Raji (cell line): ENCODE measurements around the gene MN1.

Experiments used
- POLR2A ChIP-seq: IDR thresholded peaks from 2 replicates; pipeline ENCODE4 v1.6.1; 2011; ENCODE audit warnings: low read depth, low read length, control low read depth; ENCODE audit not compliant: insufficient read depth

The MN1 gene

DNA sequence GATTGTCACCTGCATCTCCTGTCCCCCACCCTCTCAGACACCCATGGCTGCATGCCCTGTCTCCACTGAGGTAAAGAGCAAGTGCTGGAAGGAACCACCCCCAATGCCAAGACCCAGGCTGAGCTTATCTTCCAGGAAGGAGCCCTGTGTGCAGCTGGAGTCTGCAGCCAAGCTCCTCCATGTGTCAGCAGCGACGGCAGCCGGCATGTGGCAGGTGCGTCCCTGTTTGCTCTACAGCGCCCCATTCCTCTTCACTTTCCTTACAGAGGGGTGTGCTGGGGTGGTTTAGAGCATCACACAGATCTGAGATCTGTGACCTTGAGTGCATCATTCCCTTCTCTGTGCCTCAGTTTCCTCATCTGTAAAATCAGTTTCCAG, 7.7 kb upstream of the MN1 start:
- no peak for TF ChIP-seq POLR2A

- no peak for TF ChIP-seq POLR2A
Observed at GRCh38 chr22:27808451-27809225, 7.1 kb upstream of the MN1 start.

DNA sequence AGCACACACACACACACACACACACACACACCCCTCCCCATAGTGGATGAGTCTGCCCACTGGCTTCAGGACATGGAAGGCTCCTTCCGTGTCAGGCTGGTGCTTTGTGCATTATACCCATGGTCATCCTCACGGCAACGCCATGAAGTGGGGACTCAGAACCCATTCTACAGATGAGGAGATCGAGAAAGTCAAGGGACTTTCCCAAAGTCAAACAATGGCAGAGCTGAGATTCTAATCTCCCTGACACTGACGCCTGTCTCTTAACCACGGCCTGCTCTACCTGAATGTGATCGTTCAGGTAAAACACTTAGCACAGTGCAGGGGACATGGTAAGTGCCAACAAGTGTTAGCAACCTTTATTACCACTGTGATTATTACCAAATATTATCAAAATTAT, 4.3 kb upstream of the MN1 start:
- no peak for TF ChIP-seq POLR2A

DNA sequence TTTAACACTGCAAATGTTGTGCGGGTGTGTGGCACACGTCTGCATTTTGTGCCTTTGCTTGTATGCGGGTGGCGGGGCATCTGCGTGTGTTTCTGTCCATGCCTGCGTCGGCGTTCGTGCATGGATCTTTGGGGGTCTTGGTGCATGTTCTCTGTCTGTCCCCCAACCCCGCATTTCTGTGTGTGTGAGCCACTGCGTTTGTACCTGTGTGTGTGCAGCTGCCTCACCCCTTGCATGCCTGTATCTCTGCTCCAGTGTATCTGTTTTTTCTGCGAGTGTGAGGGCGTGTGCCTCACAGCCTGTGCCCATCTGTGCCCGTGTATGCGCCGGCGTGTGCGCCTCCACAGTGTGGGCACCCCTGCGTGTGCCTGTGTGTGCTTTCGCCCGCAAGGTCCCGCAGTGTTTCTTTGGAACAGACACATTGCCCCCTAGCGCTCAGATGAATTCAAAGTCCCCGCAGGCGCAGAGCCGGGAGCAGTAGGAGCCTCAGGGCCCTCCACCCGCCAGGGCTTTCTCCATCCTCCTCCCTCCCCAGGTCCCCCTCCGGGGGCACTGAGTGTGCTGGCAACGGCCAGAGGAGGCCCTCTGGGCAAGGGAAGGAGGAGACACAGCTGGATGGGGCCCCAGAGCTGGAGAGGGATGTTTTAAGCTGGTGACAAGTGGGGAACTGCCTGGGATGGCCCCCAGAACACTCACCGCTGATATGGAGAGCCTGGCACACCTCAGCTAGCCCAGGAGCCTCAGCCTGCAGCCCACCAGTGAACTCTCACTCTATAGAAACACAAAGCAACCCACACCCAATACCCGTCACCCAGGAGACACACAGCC, 3.1 kb upstream of the MN1 start:
- TF ChIP-seq POLR2A: no peak

GRCh38 chr22:27803841-27804415, 2.4 kb upstream of the MN1 start:
- TF ChIP-seq POLR2A: no peak

- no peak for TF ChIP-seq POLR2A
Observed at GRCh38 chr22:27802346-27803073, 954 bp upstream of the MN1 start.

- TF ChIP-seq POLR2A: no peak
Observed at GRCh38 chr22:27801202-27801615, 347 bp downstream of the MN1 start.

GRCh38 chr22:27800250-27801201, 1.0 kb downstream of the MN1 start:
- TF ChIP-seq POLR2A: no peak

DNA sequence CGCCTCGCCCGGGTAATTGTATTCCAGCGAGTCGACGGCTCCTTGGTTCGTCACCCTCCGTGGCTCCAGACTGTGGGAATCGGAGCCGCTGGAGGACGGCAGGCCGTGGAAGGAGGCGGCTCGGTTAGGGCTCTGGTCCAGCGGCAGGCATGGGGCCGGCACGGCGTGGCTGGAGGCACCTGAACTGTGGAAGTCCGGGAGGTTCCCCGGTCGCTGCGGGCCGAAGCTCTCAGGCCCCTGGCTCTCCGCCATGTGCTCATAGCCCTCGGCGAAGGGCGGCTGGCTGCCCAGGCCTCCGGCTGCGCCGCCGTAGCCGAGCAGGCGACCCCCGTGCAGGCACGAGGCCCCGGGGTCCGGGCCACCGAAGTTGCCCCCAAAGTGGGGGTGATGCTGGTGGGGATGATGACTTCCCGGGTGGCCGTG, 1.7 kb downstream of the MN1 start:
- TF ChIP-seq POLR2A: no peak

- TF ChIP-seq POLR2A: no peak
Observed at GRCh38 chr22:27799015-27799826, 2.3 kb downstream of the MN1 start.

DNA sequence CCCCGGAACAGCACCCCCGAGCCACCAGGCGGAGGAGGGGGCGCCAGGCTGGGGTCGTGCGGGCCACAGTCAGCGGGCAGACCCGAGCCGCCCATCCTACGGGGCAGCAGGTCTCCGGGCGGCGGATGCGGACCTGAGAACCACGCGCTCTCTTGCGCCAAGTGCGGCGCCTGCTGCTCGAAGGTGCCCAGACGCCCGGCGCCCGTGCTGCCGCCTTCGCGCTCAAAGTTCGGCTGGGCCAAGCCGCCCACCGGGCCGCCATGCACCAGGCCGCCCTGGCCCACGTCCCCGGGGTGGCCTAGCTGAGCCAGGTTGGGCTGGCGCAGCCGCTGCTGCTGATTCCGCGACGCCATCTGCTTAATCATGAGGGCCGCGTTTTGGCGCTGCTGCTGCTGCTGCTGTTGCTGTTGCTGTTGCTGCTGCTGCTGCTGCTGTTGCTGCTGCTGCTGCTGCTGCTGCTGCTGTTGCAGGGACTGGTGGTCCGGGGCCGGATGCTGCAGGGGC, 3.0 kb downstream of the MN1 start:
- TF ChIP-seq POLR2A: no peak

- TF ChIP-seq POLR2A: no peak
Observed at GRCh38 chr22:27797520-27798391, 3.8 kb downstream of the MN1 start.
